ENCODE measurements around the gene MATN4. TPM values are rescaled to one million over a fixed set of nuclear protein-coding genes. Genes with fewer than 3 reads are reported as not detected.

MATN4 gene
- total and polyA plus RNA-seq, 2 experiments from 2014 or later = 3.3 to 5.1 TPM

DNA sequence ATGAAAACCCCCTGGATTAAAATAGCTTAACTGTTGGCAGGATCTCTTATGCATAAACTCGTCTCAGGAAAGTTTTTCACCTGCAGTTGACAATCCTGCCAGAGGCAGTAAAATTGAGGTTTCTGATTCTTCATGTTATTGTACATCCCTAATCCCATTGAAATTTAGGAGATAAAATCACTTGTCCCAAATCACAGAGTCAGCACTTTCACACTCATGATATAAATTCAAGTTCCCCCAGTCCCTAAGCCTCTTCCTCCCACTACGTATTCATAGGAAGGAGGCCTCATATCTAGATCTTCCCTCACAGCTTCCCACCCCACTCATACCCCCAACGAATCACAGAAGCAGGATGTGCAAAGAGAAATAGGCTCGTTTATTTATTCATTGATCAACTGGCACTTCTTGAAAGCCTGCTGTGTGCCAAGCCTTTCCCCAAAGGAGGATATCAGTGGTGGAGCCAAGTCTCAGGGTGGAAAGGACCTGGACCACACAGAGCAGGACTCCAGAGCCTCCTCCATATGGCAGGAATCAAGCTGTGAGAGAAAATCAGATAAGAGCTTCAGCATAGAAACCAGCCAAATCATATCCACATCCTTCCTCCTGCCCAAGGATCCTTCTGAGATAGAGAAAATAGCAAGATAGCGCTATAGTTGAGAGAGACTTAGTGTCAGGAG is 56.1 kb downstream of the MATN4 start (continued):
- TF ChIP-seq, protein P1, sequence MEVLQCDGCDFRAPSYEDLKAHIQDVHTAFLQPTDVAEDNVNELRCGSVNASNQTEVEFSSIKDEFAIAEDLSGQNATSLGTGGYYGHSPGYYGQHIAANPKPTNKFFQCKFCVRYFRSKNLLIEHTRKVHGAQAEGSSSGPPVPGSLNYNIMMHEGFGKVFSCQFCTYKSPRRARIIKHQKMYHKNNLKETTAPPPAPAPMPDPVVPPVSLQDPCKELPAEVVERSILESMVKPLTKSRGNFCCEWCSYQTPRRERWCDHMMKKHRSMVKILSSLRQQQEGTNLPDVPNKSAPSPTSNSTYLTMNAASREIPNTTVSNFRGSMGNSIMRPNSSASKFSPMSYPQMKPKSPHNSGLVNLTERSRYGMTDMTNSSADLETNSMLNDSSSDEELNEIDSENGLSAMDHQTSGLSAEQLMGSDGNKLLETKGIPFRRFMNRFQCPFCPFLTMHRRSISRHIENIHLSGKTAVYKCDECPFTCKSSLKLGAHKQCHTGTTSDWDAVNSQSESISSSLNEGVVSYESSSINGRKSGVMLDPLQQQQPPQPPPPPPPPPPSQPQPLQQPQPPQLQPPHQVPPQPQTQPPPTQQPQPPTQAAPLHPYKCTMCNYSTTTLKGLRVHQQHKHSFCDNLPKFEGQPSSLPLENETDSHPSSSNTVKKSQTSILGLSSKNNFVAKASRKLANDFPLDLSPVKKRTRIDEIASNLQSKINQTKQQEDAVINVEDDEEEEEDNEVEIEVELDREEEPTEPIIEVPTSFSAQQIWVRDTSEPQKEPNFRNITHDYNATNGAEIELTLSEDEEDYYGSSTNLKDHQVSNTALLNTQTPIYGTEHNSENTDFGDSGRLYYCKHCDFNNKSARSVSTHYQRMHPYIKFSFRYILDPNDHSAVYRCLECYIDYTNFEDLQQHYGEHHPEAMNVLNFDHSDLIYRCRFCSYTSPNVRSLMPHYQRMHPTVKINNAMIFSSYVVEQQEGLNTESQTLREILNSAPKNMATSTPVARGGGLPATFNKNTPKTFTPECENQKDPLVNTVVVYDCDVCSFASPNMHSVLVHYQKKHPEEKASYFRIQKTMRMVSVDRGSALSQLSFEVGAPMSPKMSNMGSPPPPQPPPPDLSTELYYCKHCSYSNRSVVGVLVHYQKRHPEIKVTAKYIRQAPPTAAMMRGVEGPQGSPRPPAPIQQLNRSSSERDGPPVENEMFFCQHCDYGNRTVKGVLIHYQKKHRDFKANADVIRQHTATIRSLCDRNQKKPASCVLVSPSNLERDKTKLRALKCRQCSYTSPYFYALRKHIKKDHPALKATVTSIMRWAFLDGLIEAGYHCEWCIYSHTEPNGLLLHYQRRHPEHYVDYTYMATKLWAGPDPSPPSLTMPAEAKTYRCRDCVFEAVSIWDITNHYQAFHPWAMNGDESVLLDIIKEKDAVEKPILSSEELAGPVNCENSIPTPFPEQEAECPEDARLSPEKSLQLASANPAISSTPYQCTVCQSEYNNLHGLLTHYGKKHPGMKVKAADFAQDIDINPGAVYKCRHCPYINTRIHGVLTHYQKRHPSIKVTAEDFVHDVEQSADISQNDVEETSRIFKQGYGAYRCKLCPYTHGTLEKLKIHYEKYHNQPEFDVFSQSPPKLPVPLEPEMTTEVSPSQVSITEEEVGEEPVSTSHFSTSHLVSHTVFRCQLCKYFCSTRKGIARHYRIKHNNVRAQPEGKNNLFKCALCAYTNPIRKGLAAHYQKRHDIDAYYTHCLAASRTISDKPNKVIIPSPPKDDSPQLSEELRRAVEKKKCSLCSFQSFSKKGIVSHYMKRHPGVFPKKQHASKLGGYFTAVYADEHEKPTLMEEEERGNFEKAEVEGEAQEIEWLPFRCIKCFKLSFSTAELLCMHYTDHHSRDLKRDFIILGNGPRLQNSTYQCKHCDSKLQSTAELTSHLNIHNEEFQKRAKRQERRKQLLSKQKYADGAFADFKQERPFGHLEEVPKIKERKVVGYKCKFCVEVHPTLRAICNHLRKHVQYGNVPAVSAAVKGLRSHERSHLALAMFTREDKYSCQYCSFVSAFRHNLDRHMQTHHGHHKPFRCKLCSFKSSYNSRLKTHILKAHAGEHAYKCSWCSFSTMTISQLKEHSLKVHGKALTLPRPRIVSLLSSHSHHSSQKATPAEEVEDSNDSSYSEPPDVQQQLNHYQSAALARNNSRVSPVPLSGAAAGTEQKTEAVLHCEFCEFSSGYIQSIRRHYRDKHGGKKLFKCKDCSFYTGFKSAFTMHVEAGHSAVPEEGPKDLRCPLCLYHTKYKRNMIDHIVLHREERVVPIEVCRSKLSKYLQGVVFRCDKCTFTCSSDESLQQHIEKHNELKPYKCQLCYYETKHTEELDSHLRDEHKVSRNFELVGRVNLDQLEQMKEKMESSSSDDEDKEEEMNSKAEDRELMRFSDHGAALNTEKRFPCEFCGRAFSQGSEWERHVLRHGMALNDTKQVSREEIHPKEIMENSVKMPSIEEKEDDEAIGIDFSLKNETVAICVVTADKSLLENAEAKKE (CRISPR knock-in tag; IDR thresholded peaks at IDR 0.05) = no peak
- TF ChIP-seq, protein P2, sequence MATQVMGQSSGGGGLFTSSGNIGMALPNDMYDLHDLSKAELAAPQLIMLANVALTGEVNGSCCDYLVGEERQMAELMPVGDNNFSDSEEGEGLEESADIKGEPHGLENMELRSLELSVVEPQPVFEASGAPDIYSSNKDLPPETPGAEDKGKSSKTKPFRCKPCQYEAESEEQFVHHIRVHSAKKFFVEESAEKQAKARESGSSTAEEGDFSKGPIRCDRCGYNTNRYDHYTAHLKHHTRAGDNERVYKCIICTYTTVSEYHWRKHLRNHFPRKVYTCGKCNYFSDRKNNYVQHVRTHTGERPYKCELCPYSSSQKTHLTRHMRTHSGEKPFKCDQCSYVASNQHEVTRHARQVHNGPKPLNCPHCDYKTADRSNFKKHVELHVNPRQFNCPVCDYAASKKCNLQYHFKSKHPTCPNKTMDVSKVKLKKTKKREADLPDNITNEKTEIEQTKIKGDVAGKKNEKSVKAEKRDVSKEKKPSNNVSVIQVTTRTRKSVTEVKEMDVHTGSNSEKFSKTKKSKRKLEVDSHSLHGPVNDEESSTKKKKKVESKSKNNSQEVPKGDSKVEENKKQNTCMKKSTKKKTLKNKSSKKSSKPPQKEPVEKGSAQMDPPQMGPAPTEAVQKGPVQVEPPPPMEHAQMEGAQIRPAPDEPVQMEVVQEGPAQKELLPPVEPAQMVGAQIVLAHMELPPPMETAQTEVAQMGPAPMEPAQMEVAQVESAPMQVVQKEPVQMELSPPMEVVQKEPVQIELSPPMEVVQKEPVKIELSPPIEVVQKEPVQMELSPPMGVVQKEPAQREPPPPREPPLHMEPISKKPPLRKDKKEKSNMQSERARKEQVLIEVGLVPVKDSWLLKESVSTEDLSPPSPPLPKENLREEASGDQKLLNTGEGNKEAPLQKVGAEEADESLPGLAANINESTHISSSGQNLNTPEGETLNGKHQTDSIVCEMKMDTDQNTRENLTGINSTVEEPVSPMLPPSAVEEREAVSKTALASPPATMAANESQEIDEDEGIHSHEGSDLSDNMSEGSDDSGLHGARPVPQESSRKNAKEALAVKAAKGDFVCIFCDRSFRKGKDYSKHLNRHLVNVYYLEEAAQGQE (IDR thresholded peaks at IDR 0.05; ENCODE audit: unreplicated experiment) = no peak
- TF ChIP-seq, protein P3, sequence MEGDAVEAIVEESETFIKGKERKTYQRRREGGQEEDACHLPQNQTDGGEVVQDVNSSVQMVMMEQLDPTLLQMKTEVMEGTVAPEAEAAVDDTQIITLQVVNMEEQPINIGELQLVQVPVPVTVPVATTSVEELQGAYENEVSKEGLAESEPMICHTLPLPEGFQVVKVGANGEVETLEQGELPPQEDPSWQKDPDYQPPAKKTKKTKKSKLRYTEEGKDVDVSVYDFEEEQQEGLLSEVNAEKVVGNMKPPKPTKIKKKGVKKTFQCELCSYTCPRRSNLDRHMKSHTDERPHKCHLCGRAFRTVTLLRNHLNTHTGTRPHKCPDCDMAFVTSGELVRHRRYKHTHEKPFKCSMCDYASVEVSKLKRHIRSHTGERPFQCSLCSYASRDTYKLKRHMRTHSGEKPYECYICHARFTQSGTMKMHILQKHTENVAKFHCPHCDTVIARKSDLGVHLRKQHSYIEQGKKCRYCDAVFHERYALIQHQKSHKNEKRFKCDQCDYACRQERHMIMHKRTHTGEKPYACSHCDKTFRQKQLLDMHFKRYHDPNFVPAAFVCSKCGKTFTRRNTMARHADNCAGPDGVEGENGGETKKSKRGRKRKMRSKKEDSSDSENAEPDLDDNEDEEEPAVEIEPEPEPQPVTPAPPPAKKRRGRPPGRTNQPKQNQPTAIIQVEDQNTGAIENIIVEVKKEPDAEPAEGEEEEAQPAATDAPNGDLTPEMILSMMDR (conservative IDR thresholded peaks at IDR 0.05; ENCODE audit: low read depth in 2 of 2) = no peak
- TF ChIP-seq CREB1 (CRISPR knock-in tag; IDR thresholded peaks at IDR 0.05; ENCODE audit: low read depth) (no peak), EZH2 (IDR thresholded peaks at IDR 0.05; ENCODE audit: low read depth, unreplicated experiment) (no peak), NANOG (IDR thresholded peaks at IDR 0.05; ENCODE audit: borderline replicate concordance) (no peak)

All from GM23338 (cell line).